IMR-90 (cell line): ENCODE data around the gene KRTAP1-5. TPM values are rescaled to one million over a fixed set of nuclear protein-coding genes. Genes with fewer than 3 reads are reported as not detected.

Source experiments
- ATAC-seq: fragments of 200-7000 bp; cut with Tn5 transposase; 2 replicates; pipeline ENCODE4 v1.9.1; 2020; ENCODE audit warnings: low read depth, mild to moderate bottlenecking, moderate library complexity
- BruUV-seq: library from RNA; stranded (reverse); fragments of 400-500 nt; replicated peaks from 2 replicates; lab custom pipeline; 2021; lab: Mats Ljungman, UMichigan
- CTCF ChIA-PET: fragments of 300-600 bp; formaldehyde crosslinking; extraction: SDS; loops from one replicate; lab custom pipeline; 2021; ENCODE audit warnings: antibody characterized with exemption; lab: Yijun Ruan, JAX
- POLR2A ChIA-PET: fragments of 300-600 bp; sonication (Branson Sonifier 250); formaldehyde crosslinking; loops from one replicate; lab custom pipeline; 2022; ENCODE audit warnings: antibody characterized with exemption; ENCODE audit not compliant: unreplicated experiment; lab: Charles Lee
- DNase-seq: peaks from one replicate; pipeline ENCODE4 v3.0.0; 2013
- H2AFZ ChIP-seq: replicated peaks from 2 replicates; pipeline ENCODE3; 2013; ENCODE audit warnings: low read length, mild to moderate bottlenecking; ENCODE audit not compliant: poor library complexity
- H2AK5ac ChIP-seq: 2 replicates; pipeline ENCODE4 v1.6.1; 2013; ENCODE audit warnings: low read depth, low read length, inconsistent platforms
- H2AK9ac ChIP-seq: replicated peaks from 2 replicates; pipeline ENCODE3; 2013; ENCODE audit warnings: mild to moderate bottlenecking, low read depth, low read length, moderate library complexity; ENCODE audit not compliant: poor library complexity
- H2BK120ac ChIP-seq: 2 replicates; pipeline ENCODE4 v1.6.1; 2013; ENCODE audit warnings: low read depth, low read length, inconsistent platforms
- H2BK15ac ChIP-seq: 3 replicates; pipeline ENCODE4 v1.6.1; 2013; ENCODE audit warnings: low read depth, low read length, inconsistent platforms
- H2BK20ac ChIP-seq: 2 replicates; pipeline ENCODE4 v1.6.1; 2013; ENCODE audit warnings: low read depth, mild to moderate bottlenecking, inconsistent platforms, low read length, moderate library complexity
- H2BK5ac ChIP-seq: 2 replicates; pipeline ENCODE4 v1.6.1; 2013; ENCODE audit warnings: mild to moderate bottlenecking, low read depth, low read length, inconsistent platforms; ENCODE audit not compliant: poor library complexity, severe bottlenecking
- H3K14ac ChIP-seq: replicated peaks from 2 replicates; pipeline ENCODE4 v1.6.1; 2013; ENCODE audit warnings: low read depth, low read length, inconsistent platforms
- H3K18ac ChIP-seq: 2 replicates; pipeline ENCODE4 v1.6.1; 2013; ENCODE audit warnings: low read depth, low read length, control low read depth
- H3K23ac ChIP-seq: 2 replicates; pipeline ENCODE4 v1.6.1; 2013; ENCODE audit warnings: low read depth, low read length, inconsistent platforms
- H3K27ac ChIP-seq: 2 replicates; pipeline ENCODE4 v1.5.1; 2013; ENCODE audit warnings: mild to moderate bottlenecking, control low read depth, low read length; ENCODE audit not compliant: insufficient read depth
- H3K27me3 ChIP-seq: 2 replicates; pipeline ENCODE4 v1.6.1; 2013; ENCODE audit warnings: low read length; ENCODE audit not compliant: control insufficient read depth, insufficient read depth
- H3K36me3 ChIP-seq: 2 replicates; pipeline ENCODE4 v1.6.1; 2013; ENCODE audit warnings: low read length, mixed read lengths; ENCODE audit not compliant: control insufficient read depth, insufficient read depth
- H3K4ac ChIP-seq: 2 replicates; pipeline ENCODE4 v1.6.1; 2013; ENCODE audit warnings: low read depth, low read length, inconsistent platforms
- H3K4me1 ChIP-seq: 2 replicates; pipeline ENCODE4 v1.6.1; 2013; ENCODE audit warnings: low read length, mixed read lengths; ENCODE audit not compliant: control insufficient read depth, insufficient read depth
- H3K4me2 ChIP-seq: 2 replicates; pipeline ENCODE4 v1.6.1; 2013; ENCODE audit warnings: low read depth, mild to moderate bottlenecking, control low read depth, low read length, moderate library complexity
- H3K4me3 ChIP-seq: 2 replicates; pipeline ENCODE4 v1.5.1; 2013; ENCODE audit warnings: low read depth, mild to moderate bottlenecking, control low read depth, low read length, moderate library complexity; ENCODE audit not compliant: insufficient read depth
- H3K56ac ChIP-seq: 2 replicates; pipeline ENCODE4 v1.6.1; 2013; ENCODE audit warnings: low read length, inconsistent platforms; ENCODE audit not compliant: insufficient read depth; ENCODE audit errors: extremely low read depth
- H3K79me1 ChIP-seq, 2 experiments: 2 replicates each; pipeline ENCODE4 v1.6.1; 2013; ENCODE audit warnings: low read length in 2 of 2, inconsistent platforms in 1 of 2, low read depth in 1 of 2
- H3K9ac ChIP-seq: 2 replicates; pipeline ENCODE4 v1.6.1; 2013; ENCODE audit warnings: low read depth, low read length, control low read depth
- H3K9me1 ChIP-seq: 2 replicates; pipeline ENCODE4 v1.6.1; 2013; ENCODE audit warnings: low read length, inconsistent platforms; ENCODE audit not compliant: insufficient read depth
- H3K9me3 ChIP-seq: 2 replicates; pipeline ENCODE4 v1.6.1; 2013; ENCODE audit warnings: low read length; ENCODE audit not compliant: control insufficient read depth, insufficient read depth
- H4K20me1 ChIP-seq: 2 replicates; pipeline ENCODE4 v1.6.1; 2013; ENCODE audit warnings: low read length, inconsistent platforms; ENCODE audit not compliant: insufficient read depth
- H4K5ac ChIP-seq: 2 replicates; pipeline ENCODE4 v1.6.1; 2013; ENCODE audit warnings: mild to moderate bottlenecking, low read depth, low read length, control low read depth
- H4K8ac ChIP-seq, 2 experiments: 2 replicates each; pipeline ENCODE4 v1.6.1; 2013; ENCODE audit warnings: low read depth in 2 of 2, low read length in 2 of 2, control low read depth in 1 of 2, inconsistent platforms in 1 of 2
- H4K91ac ChIP-seq: 2 replicates; pipeline ENCODE4 v1.6.1; 2013; ENCODE audit warnings: low read depth, low read length, inconsistent platforms; ENCODE audit not compliant: insufficient read depth
- BHLHE40 ChIP-seq: fragments of 150-350 bp; IDR thresholded peaks from 2 replicates; pipeline ENCODE4 v1.6.1; 2016; ENCODE audit warnings: mild to moderate bottlenecking, low read depth, low read length
- ELK1 ChIP-seq: fragments of 150-350 bp; IDR thresholded peaks from 2 replicates; pipeline ENCODE4 v1.6.1; 2016; ENCODE audit warnings: low read depth, mild to moderate bottlenecking, low read length, moderate library complexity, borderline replicate concordance
- MAFK ChIP-seq: IDR thresholded peaks from 2 replicates; pipeline ENCODE4 v1.6.1; 2012; ENCODE audit warnings: low read depth, low read length, improper control_type of control experiment
- dilution Hi-C: fragments of 300-500 bp; cut with HindIII; formaldehyde crosslinking; loops from one replicate; pipeline ENCODE4 v1.14.3; 2018; ENCODE audit warnings: low sequenced_read_pairs; ENCODE audit not compliant: unreplicated experiment
- in situ Hi-C: fragments of 300-500 bp; cut with MboI; formaldehyde crosslinking; loops from 3 replicates; pipeline ENCODE4 v1.14.3; 2019; ENCODE audit warnings: low sequenced_read_pairs, inconsistent platforms, mixed read lengths
- intact Hi-C: fragments of 100-400 bp; cut with micrococcal nuclease; formaldehyde crosslinking; loops from 2 replicates; pipeline ENCODE4 v1.10.0; 2022
- polyA plus RNA-seq, 3 experiments: library from polyadenylated mRNA; depleted of rRNA; stranded (reverse); fragments of >200 nt; gene quantifications; 2 replicates each; pipeline ENCODE4 v1.2.3, GENCODE V29; 2012; ENCODE audit warnings: low replicate concordance in 1 of 3
- total RNA-seq: library from RNA; depleted of rRNA; stranded (reverse); fragments of >200 nt; gene quantifications from 2 replicates; pipeline ENCODE4 v1.2.3, GENCODE V29; 2012
- TF ChIP-seq, protein P1 (sequence below): fragments of 150-350 bp; IDR thresholded peaks from 2 replicates; pipeline ENCODE4 v1.6.1; 2017; ENCODE audit warnings: mild to moderate bottlenecking, antibody characterized with exemption, low read length, low read depth

Gene KRTAP1-5
- total and polyA plus RNA-seq, 2 of the 4 experiments (the other 2 are of a cell fraction) = 27.0 to 34.8 TPM

DNA sequence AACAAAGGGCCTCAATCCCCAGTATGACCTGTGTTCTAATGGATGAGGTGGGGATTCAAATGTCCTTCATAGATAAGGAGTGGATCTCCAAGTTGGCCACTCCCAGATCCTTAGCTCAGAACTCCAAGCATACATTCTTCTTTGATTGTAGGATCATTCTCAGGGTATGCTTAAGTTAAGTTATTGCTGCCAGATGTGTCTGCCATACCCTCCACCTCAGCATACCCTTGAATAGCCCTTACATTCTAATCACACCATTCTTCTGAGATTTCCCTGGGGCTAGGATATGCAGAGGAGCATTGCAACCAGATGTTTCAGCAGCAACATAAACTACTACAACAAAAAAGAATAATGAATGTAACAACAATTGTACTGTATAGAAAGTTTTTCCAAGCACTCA, 40.3 kb upstream of the KRTAP1-5 start:
- BruUV-seq = no TSS peak
- H2BK15ac ChIP-seq = peak overlapping the region; percentile 74; the same call in 2 of the 3 replicates
- H3K4me1 ChIP-seq = peaks cover 5% of the 10 kb centered on the region; the same call in 1 of the 2 replicates
- H2AK9ac ChIP-seq = no peak overlapping the region
- H2BK5ac ChIP-seq = peak overlapping the region; percentile 94
- H3K4ac ChIP-seq = peak overlapping the region; percentile 95
- intact Hi-C loops = no loop called here
- H3K4me2 ChIP-seq = no peak overlapping the region
- H4K5ac ChIP-seq = peak overlapping the region; percentile 82; the same call in 1 of the 2 replicates
- H3K79me1 ChIP-seq = no peaks in the 10 kb centered on the region
- dilution Hi-C loops = no loop called here
- no peak overlapping the region for H3K9ac ChIP-seq
- peak overlapping the region; percentile 90 for H4K91ac ChIP-seq
- CTCF ChIA-PET = no interaction called here
- H2BK120ac ChIP-seq = peak overlapping the region; percentile 96
- no peak overlapping the region for H3K4me3 ChIP-seq
- H3K23ac ChIP-seq = peak overlapping the region; percentile 48; the same call in 1 of the 2 replicates
- peak; percentile 73 for DNase-seq
- peak overlapping the region; percentile 89 for H3K14ac ChIP-seq
- ATAC-seq = peak; percentile 21
- in situ Hi-C loops = no loop called here
- POLR2A ChIA-PET = no interaction called here
- H3K9me1 ChIP-seq = peaks cover 7% of the 10 kb centered on the region
- no peaks in the 10 kb centered on the region for H3K27me3 ChIP-seq
- H2AFZ ChIP-seq = no peak overlapping the region
- no peaks in the 10 kb centered on the region for H3K36me3 ChIP-seq
- peak overlapping the region; percentile 79 for H2AK5ac ChIP-seq
- peak overlapping the region; percentile 79 for H2BK20ac ChIP-seq
- H3K9me3 ChIP-seq = no peaks in the 10 kb centered on the region
- peak overlapping the region; percentile 7 to 91; a peak in 3 of 4 replicates for H4K8ac ChIP-seq
- no peaks in the 10 kb centered on the region for H4K20me1 ChIP-seq
- TF ChIP-seq ELK1 (no peak), BHLHE40 (no peak), MAFK (no peak)
- TF ChIP-seq, protein P1, sequence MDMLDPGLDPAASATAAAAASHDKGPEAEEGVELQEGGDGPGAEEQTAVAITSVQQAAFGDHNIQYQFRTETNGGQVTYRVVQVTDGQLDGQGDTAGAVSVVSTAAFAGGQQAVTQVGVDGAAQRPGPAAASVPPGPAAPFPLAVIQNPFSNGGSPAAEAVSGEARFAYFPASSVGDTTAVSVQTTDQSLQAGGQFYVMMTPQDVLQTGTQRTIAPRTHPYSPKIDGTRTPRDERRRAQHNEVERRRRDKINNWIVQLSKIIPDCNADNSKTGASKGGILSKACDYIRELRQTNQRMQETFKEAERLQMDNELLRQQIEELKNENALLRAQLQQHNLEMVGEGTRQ = no peak
- H3K56ac ChIP-seq = no peak overlapping the region
- H3K18ac ChIP-seq = peak overlapping the region; percentile 90; the same call in 1 of the 2 replicates
- H3K27ac ChIP-seq = no peak overlapping the region
